Left kidney (tissue), 2 donors: Measurements from ENCODE around the gene PDGFRB. TPM values are rescaled to one million over a fixed set of nuclear protein-coding genes. Genes with fewer than 3 reads are reported as not detected.

Source experiments
- DNase-seq: peaks from one replicate; pipeline ENCODE4 v3.0.0-alpha.2; 2013
- polyA plus RNA-seq: library from polyadenylated mRNA; unstranded; fragments of 120-200 nt; gene quantifications from one replicate; pipeline ENCODE4 v1.2.1, GENCODE V29; 2013; ENCODE audit not compliant: insufficient read length

The PDGFRB gene
- polyA plus RNA-seq, 1 donor = 137 TPM

DNA sequence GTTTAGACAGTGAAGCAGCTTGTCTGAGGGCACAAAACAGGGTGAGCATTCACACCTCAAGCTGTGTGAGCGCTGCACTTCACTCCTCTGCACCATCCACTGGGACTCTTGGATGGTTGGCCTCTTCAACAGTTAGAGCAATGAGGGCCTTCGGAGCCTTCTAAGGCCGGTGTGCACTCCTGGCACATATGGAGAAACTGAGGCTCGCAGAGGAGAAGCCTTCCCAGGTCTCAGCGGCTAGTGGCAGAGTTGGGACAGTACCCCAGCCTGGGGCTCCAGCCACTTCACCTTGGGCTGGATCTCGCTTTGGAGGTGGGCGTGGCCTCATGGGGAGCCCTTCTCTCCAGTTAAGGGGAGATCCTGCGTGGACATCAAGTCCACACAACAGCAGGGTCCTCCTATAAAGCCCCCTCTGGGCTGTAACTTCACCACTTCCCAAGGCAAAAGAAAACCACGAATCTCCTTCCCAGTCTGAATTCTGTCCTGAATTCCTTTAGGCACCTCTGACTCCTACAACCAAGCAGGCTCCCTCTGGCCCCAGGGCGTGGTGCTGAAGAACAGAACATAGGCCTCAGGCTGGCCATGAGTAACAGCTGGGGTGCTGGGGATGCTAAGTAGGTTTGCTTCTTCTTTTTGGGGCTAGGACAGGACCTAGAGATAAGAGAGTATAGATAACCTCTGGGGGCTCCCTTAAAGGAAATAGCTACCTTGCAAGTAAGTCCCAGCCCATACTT lies 38.8 kb downstream of the PDGFRB start:
- no peak for DNase-seq

DNA sequence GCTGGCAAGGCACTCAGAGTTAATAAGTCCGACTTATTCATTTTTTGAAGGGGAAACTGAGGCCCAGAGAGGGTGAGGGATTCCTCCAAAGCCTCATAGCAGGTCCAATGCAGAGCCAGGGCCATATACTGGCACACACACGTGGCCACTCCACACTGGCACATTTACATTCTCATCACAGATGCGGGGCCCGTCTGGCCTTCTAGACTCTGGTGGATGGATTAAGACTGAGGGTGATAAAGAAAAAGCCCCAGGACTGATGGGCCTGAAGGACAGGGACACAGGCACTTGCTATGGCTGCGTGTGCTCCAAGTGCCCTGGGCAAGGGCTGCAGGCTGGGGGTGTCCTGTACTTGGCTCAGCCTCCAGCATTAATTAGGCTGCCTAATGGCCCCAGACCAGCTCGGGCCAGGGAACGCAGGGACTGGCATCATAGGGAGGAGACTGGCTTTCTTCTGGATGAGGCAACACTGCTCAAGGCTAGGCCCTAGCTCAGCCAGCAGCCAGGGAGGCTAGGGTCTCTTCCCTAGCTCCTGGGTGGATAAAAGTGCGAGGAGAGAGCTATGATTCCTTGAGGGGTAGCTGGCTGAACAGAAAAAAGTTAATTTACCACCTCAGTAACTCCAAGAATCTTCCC lies 40.8 kb downstream of the PDGFRB start:
- DNase-seq = no peak

- no peak for DNase-seq
These were observed 41.5 kb downstream of the PDGFRB start for GRCh38 chr5:150114102-150114641.

DNA sequence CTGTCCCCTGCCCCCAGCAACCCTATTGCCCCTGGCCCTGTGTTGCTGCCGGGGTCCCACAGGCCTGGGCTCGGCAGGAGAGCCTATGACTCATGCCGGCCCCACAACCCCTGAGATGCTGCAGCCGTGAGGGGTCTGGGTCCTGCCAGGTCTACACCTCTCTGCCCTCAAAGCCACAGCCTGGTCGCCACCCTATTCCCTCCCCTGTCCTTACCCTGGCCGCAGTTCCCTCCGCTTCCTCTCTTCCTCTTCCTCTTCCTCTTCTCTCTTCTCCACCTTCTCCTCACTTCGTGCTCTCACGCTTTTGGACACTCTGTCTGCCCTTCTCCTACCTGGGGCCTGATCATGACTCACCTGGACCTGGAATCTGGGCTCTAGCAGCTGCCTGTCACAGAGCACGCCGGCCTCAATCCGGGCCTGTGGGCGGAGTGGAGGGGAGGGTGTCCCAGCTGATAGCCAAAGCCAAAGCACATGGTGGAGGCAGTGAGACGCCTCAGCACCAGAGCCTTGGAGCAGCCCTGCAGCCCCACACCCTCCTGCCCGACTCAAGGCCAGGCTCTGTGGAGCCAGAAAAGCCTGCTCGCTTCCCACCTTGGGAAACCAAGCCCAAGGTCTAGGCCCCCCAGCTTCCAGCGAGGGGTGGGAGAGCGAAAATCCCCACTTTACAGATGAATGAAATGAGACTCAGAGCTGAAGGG lies 42.4 kb downstream of the PDGFRB start:
- DNase-seq = no peak

DNA sequence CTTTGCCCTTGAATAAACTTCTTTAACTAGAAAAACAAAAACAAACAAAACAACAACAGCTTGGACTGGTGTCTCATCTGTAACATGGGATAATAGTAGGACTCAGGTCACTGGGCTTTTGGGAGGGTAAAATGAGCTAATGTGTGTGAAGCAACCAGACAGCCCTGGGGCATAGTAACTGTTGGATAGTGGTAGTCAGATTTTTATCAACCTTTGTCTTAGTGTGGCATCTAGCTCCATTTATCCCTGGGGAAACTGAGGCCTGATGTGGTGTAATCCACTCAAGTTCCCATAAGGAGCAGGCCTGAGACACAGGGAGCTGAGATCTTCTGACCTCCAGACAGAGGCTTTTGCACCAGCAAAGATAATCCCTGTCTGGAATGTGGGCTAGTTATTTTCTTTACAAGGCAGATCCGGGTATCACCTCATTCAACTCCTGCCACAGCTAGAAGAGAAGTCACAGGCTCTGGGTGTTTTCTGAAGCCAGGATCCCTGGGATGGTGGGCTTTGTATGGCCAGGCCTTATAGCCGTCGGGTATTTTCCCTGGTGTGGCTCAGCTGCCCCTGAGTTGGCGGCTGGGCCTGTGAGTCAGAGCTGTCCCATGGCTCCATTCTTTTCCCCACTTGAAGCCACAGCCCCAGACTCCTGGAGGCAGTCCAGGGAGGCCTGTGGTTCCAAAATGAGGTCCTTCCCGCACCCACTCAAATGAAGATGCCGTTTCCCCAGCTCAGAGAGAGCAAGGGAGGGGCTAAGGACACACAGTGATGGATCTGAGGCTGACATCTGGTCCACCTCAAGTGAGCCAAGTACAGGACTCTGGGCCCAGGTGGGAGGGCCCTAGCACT lies 43.2 kb downstream of the PDGFRB start:
- DNase-seq = no peak

DNA sequence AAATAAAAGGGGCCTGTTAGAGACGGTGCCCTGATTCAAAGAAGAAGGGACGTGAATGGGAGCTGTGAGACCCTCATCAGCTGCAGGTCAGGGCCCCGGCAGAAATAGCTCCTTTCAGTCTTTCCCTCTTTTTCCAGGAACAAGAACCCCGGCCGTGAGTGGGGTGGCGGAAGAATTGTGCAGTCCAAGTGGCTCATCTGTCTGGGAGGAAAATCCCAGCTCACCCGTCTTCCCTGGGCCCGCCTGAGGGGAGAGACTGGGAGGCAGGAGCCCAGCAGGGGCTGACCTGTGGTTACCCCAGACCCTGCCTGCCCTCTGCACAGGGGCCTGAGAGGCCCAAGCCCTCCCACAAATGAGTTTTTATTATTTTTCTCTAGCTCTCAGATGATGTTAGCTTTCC lies 44.5 kb downstream of the PDGFRB start:
- DNase-seq = no peak

DNA sequence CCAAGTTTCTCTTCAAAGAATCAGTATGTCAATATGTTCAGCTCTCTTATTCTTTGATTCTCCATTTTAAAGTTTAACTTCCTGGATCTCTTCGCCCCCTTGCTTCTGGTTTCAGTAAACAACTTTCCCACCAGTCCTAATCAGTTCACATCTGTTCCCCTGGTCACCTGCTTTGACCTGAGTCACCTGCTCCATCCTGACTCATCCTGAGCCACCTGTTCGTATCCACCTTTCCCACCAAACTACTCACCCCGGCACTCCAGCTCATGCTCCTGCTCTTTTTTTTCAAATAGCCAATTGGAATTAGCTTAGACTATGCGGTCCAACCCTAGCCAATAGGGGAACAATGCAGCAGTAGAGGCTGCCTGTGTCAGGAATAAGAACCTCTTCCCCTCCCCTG lies 45.7 kb downstream of the PDGFRB start:
- no peak for DNase-seq

GRCh38 chr5:150108711-150109514 lies 46.7 kb downstream of the PDGFRB start:
- DNase-seq = no peak

- DNase-seq = no peak
These were observed 47.7 kb downstream of the PDGFRB start for GRCh38 chr5:150107909-150108447.

DNA sequence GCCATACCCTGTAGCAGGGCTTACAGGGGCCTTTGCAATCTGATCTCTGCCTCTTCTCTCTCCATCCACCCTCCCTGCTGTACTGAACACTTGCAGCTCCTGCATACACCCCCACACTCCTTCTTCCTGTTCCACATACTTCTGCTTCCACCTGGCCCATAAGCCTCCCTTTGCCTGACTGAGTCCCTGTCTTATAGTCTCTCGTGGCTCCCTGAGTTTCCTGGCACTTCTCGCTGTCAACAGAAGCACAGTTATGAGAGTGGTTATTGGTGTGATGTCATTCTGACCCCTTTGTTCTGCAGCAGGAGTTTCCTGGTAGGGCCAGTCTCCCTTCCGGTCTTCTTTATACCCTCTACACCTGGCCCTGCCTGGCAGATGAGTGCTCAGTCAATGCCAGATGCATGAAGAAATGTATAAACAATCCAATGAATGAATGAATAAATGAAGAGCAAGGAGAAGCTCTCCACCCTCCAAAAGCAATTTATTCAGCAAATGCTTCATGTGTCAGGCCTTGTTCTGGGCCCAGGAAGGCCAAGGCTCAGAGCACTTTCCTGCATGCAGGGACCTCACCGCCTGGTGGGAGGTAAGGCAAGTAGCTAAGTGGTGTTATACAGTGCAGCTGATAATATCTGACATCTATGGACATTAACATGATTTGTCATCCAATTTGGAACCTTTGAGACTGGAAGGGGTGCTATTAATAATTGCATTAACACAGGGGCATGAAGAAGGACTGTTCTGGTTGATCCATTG lies 48.8 kb downstream of the PDGFRB start:
- peak; percentile 24 for DNase-seq

- no peak for DNase-seq
These were observed 49.6 kb downstream of the PDGFRB start for GRCh38 chr5:150105928-150106615.

DNA sequence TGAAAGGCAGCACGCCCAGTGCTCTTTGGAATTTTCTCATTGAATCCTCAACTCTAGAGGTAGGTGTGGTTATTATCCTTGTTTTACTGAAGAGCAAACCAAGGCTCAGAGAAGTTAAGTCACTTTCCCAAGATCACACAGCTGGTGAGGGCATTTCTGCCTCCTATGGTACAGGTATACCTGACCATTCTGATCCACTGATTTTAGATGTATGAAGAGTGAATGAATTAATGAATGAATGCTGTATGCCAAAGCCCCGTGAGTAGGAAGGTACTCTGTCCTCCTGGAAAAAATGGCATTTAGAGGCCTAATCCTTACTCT lies 51.1 kb downstream of the PDGFRB start:
- no peak for DNase-seq

- DNase-seq = no peak
These were observed 51.7 kb downstream of the PDGFRB start for GRCh38 chr5:150103678-150104549.

DNA sequence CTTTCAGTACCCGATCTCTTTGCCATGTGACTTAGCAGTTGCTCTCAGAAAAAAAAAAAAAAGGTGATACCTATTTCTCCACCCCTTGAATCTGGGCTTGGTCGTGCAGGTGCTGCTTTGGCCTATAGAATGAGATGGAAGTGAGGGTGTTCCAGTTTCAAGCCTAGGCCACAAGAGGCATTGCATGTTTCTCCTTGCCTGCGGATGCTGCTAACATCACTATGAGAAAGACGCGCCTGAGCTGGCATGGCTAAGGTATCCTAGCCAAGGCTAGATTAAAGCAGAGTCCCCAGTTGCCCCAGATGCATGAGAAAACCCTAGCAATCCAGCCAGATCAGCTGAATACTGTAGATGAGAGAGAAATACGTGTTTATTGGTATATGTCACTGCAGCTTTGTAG lies 54.6 kb downstream of the PDGFRB start:
- no peak for DNase-seq

DNA sequence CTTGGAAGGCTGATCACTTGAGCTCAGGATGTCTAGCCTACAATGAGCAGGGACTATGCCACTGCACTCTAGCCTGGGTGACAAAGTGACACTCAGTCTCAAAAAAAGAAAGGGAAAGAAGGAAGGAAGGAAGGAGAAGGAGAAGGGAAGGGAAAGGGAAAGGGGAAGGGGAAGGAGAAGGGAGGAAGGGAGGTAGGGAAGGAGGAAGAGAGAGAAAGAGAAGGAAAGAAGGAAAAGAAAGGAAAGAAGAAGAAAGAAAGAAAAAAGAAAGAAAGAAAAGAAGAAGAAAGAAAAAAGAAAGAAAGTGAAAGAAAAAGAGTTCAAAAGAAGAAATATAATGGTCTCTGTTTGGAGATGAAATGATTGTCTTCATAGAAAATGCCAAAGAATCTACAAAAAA lies 58.5 kb downstream of the PDGFRB start:
- DNase-seq = no peak

- DNase-seq = no peak
These were observed 63.4 kb downstream of the PDGFRB start for GRCh38 chr5:150092159-150092787.

- DNase-seq = no peak
These were observed 69.5 kb downstream of the PDGFRB start, which contains the start of gene CSF1R for GRCh38 chr5:150085950-150086715. Gene CSF1R, minus strand, starts transcription at chr5:150086554. Its CDS starts 127 bp downstream, at chr5:150086427.
